Measurements from ENCODE around the gene ROBO1.

DNA sequence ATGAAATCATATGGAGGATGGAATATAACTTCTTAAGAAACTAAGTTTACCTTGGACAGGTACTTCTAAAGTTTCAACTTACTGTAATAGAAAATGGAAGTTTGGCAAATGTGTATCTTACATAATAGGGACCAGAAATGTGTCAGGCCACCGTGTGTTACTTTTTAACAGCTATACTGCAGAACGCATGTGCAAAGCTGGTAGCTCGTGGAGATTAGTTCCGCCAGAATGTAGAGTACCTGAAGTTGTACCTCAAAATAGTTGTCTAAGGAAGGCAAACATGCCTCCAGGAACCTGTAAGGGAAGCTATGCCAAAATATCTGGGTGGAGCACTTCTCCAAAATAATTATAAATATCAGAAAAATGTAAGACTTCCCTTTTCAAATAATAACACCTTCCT is 920.6 kb downstream of the ROBO1 start:
- TF ChIP-seq, protein P1, sequence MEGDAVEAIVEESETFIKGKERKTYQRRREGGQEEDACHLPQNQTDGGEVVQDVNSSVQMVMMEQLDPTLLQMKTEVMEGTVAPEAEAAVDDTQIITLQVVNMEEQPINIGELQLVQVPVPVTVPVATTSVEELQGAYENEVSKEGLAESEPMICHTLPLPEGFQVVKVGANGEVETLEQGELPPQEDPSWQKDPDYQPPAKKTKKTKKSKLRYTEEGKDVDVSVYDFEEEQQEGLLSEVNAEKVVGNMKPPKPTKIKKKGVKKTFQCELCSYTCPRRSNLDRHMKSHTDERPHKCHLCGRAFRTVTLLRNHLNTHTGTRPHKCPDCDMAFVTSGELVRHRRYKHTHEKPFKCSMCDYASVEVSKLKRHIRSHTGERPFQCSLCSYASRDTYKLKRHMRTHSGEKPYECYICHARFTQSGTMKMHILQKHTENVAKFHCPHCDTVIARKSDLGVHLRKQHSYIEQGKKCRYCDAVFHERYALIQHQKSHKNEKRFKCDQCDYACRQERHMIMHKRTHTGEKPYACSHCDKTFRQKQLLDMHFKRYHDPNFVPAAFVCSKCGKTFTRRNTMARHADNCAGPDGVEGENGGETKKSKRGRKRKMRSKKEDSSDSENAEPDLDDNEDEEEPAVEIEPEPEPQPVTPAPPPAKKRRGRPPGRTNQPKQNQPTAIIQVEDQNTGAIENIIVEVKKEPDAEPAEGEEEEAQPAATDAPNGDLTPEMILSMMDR (IDR thresholded peaks at IDR 0.05): no peak
- no peak for TF ChIP-seq POLR2A (IDR thresholded peaks at IDR 0.05)

Data from thyroid gland (tissue), 4 donors.